PC-3 (cell line): Measurements from ENCODE around the gene SLC25A29. TPM values are rescaled to one million over a fixed set of nuclear protein-coding genes. Genes with fewer than 3 reads are reported as not detected.
"Not testable (repeated sequence)": the region's sequence is repeated elsewhere in the genome, so short reads cannot be mapped to it uniquely, and the experiment has no call there.

Experiments
- ATAC-seq: fragments of 200-7000 bp; cut with Tn5 transposase; 2 replicates; pipeline ENCODE4 v1.9.1; 2020; ENCODE audit warnings: mild to moderate bottlenecking, moderate library complexity
- BruUV-seq: library from RNA; stranded (reverse); fragments of 400-500 nt; replicated peaks from 2 replicates; lab custom pipeline; 2021; lab: Mats Ljungman, UMichigan
- CTCF ChIA-PET: fragments of 300-600 bp; sonication (Branson Sonifier 250); formaldehyde crosslinking; loops from one replicate; lab custom pipeline; 2022; ENCODE audit warnings: antibody characterized with exemption; lab: Charles Lee
- POLR2A ChIA-PET: fragments of 300-600 bp; sonication (Branson Sonifier 250); formaldehyde crosslinking; loops from one replicate; lab custom pipeline; 2022; ENCODE audit warnings: antibody characterized with exemption; ENCODE audit not compliant: unreplicated experiment; lab: Charles Lee
- DNase-seq: peaks from one replicate; pipeline ENCODE4 v3.0.0-alpha.2; 2015
- H2AFZ ChIP-seq: fragments of 300-600 bp; sonication (generic); 2 replicates; pipeline ENCODE4 v1.6.0; 2016; ENCODE audit warnings: antibody characterized with exemption, low read length
- H3F3A ChIP-seq: fragments of 300-600 bp; sonication (generic); one replicate; pipeline ENCODE4 v1.6.0; 2017; ENCODE audit warnings: antibody characterized with exemption, low read length, control low read depth, mild to moderate bottlenecking; ENCODE audit not compliant: unreplicated experiment
- H3K27ac ChIP-seq: fragments of 300-600 bp; sonication (generic); 2 replicates; pipeline ENCODE4 v1.5.1; 2016; ENCODE audit warnings: mild to moderate bottlenecking, low read length
- H3K27me3 ChIP-seq: fragments of 300-600 bp; sonication (generic); 2 replicates; pipeline ENCODE4 v1.6.1; 2016; ENCODE audit warnings: low read length, mixed read lengths
- H3K36me3 ChIP-seq: fragments of 300-600 bp; sonication (generic); 2 replicates; pipeline ENCODE4 v1.6.1; 2016; ENCODE audit warnings: low read depth, mixed run types, low read length, mixed read lengths
- H3K4me1 ChIP-seq: fragments of 300-600 bp; sonication (generic); 2 replicates; pipeline ENCODE4 v1.5.1; 2016; ENCODE audit warnings: low read length; ENCODE audit not compliant: insufficient read depth
- H3K4me2 ChIP-seq: fragments of 300-600 bp; sonication (generic); 2 replicates; pipeline ENCODE4 v1.6.0; 2016; ENCODE audit warnings: low read length
- H3K4me3 ChIP-seq: fragments of 300-600 bp; sonication (generic); 2 replicates; pipeline ENCODE4 v1.5.1; 2016; ENCODE audit warnings: mild to moderate bottlenecking, low read length, mixed read lengths
- H3K79me2 ChIP-seq: fragments of 300-600 bp; sonication (generic); 2 replicates; pipeline ENCODE4 v1.6.1; 2017; ENCODE audit warnings: low read length, mixed read lengths
- H3K9ac ChIP-seq: fragments of 300-600 bp; sonication (generic); 2 replicates; pipeline ENCODE4 v1.6.0; 2016; ENCODE audit warnings: mild to moderate bottlenecking, low read length
- H3K9me2 ChIP-seq: fragments of 300-600 bp; sonication (generic); replicated peaks from 2 replicates; pipeline ENCODE4 v1.6.1; 2016; ENCODE audit warnings: mixed run types, low read length, mixed read lengths
- H3K9me3 ChIP-seq: fragments of 300-600 bp; sonication (generic); 2 replicates; pipeline ENCODE4 v1.6.1; 2016; ENCODE audit warnings: low read length, mixed read lengths
- H4K20me1 ChIP-seq: fragments of 300-600 bp; sonication (generic); 2 replicates; pipeline ENCODE4 v1.6.1; 2016; ENCODE audit warnings: low read length, mixed read lengths
- EZH2 ChIP-seq: fragments of 300-600 bp; sonication (generic); IDR thresholded peaks from one replicate; pipeline ENCODE4 v1.6.1; 2017; ENCODE audit warnings: antibody characterized with exemption, mild to moderate bottlenecking, low read length; ENCODE audit not compliant: unreplicated experiment
- EZH2phosphoT487 ChIP-seq: fragments of 300-600 bp; sonication (generic); IDR thresholded peaks from 2 replicates; pipeline ENCODE4 v1.6.1; 2018; ENCODE audit warnings: mild to moderate bottlenecking, antibody characterized with exemption, low read length, borderline replicate concordance
- intact Hi-C: fragments of 100-400 bp; cut with micrococcal nuclease; formaldehyde crosslinking; loops from 2 replicates; pipeline ENCODE4 v1.9.0; 2023
- total RNA-seq: library from RNA; depleted of rRNA; stranded (reverse); fragments of >200 nt; gene quantifications from 2 replicates; pipeline ENCODE4 v1.2.3, GENCODE V29; 2014
- TF ChIP-seq, protein P1 (sequence below): fragments of 300-600 bp; sonication (generic); conservative IDR thresholded peaks from 2 replicates; pipeline ENCODE4 v1.5.1; 2017; ENCODE audit warnings: antibody characterized with exemption, low read depth, mild to moderate bottlenecking, low read length

SLC25A29 gene
- total RNA-seq, 1 experiment from 2014 or later, result 53.9 TPM

GRCh38 chr14:100313464-100314230, 7.4 kb upstream of the SLC25A29 start:
- no peaks in the 10 kb centered on the region for H3K9me3 ChIP-seq
- TF ChIP-seq EZH2 (no peak), EZH2phosphoT487 (no peak)
- TF ChIP-seq, protein P1, sequence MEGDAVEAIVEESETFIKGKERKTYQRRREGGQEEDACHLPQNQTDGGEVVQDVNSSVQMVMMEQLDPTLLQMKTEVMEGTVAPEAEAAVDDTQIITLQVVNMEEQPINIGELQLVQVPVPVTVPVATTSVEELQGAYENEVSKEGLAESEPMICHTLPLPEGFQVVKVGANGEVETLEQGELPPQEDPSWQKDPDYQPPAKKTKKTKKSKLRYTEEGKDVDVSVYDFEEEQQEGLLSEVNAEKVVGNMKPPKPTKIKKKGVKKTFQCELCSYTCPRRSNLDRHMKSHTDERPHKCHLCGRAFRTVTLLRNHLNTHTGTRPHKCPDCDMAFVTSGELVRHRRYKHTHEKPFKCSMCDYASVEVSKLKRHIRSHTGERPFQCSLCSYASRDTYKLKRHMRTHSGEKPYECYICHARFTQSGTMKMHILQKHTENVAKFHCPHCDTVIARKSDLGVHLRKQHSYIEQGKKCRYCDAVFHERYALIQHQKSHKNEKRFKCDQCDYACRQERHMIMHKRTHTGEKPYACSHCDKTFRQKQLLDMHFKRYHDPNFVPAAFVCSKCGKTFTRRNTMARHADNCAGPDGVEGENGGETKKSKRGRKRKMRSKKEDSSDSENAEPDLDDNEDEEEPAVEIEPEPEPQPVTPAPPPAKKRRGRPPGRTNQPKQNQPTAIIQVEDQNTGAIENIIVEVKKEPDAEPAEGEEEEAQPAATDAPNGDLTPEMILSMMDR, result no peak
- no peak overlapping the region for H2AFZ ChIP-seq
- no peaks in the 10 kb centered on the region for H3K79me2 ChIP-seq
- no TSS peak for BruUV-seq
- H3K4me3 ChIP-seq, result no peak overlapping the region
- intact Hi-C loops, result no loop called here
- no peaks in the 10 kb centered on the region for H3F3A ChIP-seq
- no peaks in the 10 kb centered on the region for H3K4me1 ChIP-seq
- no peaks in the 10 kb centered on the region for H3K9me2 ChIP-seq
- no peak overlapping the region for H3K27ac ChIP-seq
- DNase-seq (no peak), ATAC-seq (no peak)
- ChIA-PET CTCF (no interaction called here), POLR2A (no interaction called here)
- no peak overlapping the region for H3K4me2 ChIP-seq
- no peak overlapping the region for H3K9ac ChIP-seq
- no peaks in the 10 kb centered on the region for H4K20me1 ChIP-seq
- no peaks in the 10 kb centered on the region for H3K36me3 ChIP-seq
- H3K27me3 ChIP-seq, result no peaks in the 10 kb centered on the region

- Histone ChIP-seq H3K79me2 (no peaks in the 10 kb centered on the region), H3K4me2 (no peak overlapping the region), H3K9me3 (no peaks in the 10 kb centered on the region), H3K36me3 (no peaks in the 10 kb centered on the region), H3K27me3 (no peaks in the 10 kb centered on the region), H4K20me1 (no peaks in the 10 kb centered on the region), H3K27ac (no peak overlapping the region), H3K4me3 (no peak overlapping the region), H3K9me2 (no peaks in the 10 kb centered on the region), H2AFZ (no peak overlapping the region), H3F3A (no peaks in the 10 kb centered on the region), H3K4me1 (no peaks in the 10 kb centered on the region), H3K9ac (no peak overlapping the region)
- no peak for TF ChIP-seq EZH2
- TF ChIP-seq EZH2phosphoT487, result no peak
- TF ChIP-seq, protein P1, result no peak
- no TSS peak for BruUV-seq
- intact Hi-C loops, result no loop called here
- ChIA-PET POLR2A (no interaction called here), CTCF (no interaction called here)
- DNase-seq (no peak), ATAC-seq (no peak)
Measured at GRCh38 chr14:100312877-100313400, 6.7 kb upstream of the SLC25A29 start.

GRCh38 chr14:100312110-100312876, 6.0 kb upstream of the SLC25A29 start:
- H2AFZ ChIP-seq, BruUV-seq, H3K4me1 ChIP-seq, H3K27me3 ChIP-seq, H3K9ac ChIP-seq, POLR2A ChIA-PET, H3K9me2 ChIP-seq, H3K9me3 ChIP-seq, H3K4me2 ChIP-seq, CTCF ChIA-PET, H3K79me2 ChIP-seq, DNase-seq, H4K20me1 ChIP-seq, H3K4me3 ChIP-seq, ATAC-seq, H3K27ac ChIP-seq, H3F3A ChIP-seq, H3K36me3 ChIP-seq, intact Hi-C loops: not testable (repeated sequence)
